ENCODE data around the gene INPP1. TPM values are rescaled to one million over a fixed set of nuclear protein-coding genes. Genes with fewer than 3 reads are reported as not detected.

INPP1 gene
- total RNA-seq, 1 donor, result 3.8 TPM

DNA sequence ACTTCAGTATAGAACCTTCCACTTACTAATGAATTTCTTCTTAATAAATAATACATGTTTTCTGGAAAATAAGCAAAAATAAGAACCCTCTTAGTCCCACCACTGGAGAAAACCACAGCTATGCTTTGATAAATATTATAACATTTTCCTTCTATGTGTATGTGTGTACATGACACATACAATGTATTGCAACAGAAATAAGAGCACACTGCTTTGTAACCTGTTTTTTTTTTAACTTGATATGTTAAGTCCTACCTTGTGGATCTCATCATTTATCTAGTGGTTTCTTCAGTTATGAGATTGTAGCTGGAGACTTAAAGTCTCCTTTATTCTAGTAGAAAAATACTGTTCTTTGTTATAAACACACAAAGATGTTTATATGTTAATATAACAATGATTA lies 17.2 kb downstream of the INPP1 start:
- no peak for DNase-seq (ENCODE audit: low read depth in 2 of 3, low spot score in 2 of 3)

DNA sequence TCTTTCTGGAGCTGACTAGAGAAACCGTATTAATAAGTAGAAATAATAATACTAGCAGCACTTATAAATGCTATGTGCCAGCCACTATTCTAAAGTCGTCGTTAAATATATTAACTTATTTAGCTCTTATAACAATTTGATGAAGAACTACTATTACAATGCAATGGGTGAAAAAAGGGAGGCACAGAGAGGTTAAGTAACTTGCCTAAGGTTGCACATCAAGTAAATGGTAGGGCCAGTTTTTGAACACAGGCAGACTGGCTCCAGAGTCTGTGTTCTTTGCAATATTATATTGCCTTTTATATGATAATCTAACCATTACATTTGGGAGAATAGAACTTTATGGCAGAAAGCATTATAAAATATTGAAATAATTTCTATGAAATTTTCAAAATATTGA lies 17.6 kb downstream of the INPP1 start:
- no peak for DNase-seq (ENCODE audit: low read depth in 2 of 3, low spot score in 2 of 3)

GRCh38 chr2:190361572-190361971 lies 18.2 kb downstream of the INPP1 start:
- no peak for DNase-seq (ENCODE audit: low read depth in 2 of 3, low spot score in 2 of 3)

DNA sequence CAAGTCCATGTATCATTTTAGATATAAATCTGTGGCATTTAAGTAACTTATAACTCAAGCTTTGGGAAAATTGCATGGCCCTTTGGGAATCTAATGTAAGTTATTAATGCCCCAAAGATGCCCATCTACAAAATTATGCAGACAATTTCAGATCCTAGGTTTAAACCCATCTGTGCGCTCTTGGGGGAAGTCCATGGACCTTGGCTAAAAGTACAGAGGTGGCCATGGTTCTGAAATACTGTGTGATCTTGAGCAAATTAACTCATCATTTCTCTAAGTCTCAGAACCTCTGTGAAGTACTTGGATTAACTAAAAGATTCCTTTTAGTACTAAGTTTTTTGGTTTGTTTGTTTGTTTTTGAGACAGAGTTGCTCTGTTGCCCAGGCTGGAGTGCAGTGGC lies 19.5 kb downstream of the INPP1 start:
- DNase-seq (ENCODE audit: low read depth in 2 of 3, low spot score in 2 of 3), result no peak

- DNase-seq (ENCODE audit: low read depth in 2 of 3, low spot score in 2 of 3), result no peak
Measured at GRCh38 chr2:190365499-190366204, 22.3 kb downstream of the INPP1 start.

- DNase-seq (ENCODE audit: low read depth in 2 of 3, low spot score in 2 of 3), result no peak
Measured at GRCh38 chr2:190366248-190366753, 22.9 kb downstream of the INPP1 start.

DNA sequence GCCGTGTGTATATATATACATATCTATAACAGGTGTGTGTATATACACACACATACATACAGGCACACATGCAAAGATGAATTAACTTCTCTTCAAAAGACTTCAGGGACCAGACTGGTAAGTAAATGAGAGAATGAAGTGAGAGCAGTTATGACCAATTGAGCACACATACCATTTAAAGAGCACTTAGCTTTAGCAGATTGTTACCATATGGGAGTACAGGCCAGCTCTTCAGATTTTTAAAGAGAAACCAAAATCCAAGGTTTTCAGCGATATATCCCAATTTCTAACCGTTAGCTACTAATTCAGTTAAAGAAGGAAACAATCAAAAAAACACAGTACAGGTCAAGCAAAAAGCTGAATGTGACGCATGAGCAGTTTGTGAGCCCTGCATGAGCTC lies 23.7 kb downstream of the INPP1 start:
- DNase-seq (ENCODE audit: low read depth in 2 of 3, low spot score in 2 of 3), result no peak

DNA sequence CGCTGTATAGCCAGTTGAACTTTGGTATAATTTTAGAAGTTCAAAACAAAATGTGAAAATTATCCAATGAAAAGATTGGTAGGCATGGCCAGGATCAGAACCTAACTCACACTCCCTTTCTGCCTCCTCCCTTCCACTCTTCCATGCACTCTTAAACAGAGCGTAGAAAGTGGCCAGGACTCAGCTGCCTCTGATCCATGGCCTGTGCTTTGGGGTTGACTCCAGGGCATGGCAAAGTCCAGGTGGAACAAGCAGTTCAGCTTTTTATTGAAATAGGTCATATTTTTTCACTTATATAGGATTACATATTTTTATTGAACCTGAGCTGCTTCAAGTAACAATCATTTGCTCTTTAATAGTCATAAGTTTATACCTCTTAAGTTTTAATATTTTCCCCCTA lies 26.2 kb downstream of the INPP1 start:
- DNase-seq (ENCODE audit: low read depth in 2 of 3, low spot score in 2 of 3), result no peak

GRCh38 chr2:190376083-190376482 lies 32.7 kb downstream of the INPP1 start:
- DNase-seq (ENCODE audit: low read depth in 2 of 3, low spot score in 2 of 3), result no peak

DNA sequence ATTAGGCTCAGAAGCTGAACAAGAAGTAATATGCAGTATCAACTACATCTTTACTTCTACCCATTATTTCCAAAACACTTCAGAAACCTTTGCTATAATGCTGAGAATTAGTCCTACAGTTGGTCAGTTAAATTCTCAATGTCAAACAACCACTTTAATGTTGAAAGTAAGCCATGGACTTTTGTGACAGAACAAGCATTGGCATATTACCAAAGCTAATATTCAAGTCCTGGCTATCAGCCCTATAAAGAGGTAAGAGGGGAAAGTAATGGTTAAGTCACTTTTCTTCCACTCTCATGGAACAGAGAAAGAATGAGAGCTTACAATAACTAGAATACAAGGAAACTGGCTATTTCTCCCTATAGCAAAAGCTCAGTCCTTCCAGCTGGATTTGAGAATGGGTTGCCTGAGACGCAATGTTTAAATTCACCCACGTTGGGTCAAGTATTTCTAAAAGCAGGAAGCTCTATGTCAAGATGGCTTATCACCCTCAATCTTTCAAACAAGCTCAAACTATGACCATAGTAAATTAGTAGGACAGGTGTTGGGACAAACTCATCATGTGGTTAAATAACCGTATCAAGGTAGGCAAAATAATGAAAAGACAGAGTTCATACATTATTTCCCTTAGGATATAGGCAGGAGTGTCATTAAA lies 33.3 kb downstream of the INPP1 start:
- no peak for DNase-seq (ENCODE audit: low read depth in 2 of 3, low spot score in 2 of 3)

DNA sequence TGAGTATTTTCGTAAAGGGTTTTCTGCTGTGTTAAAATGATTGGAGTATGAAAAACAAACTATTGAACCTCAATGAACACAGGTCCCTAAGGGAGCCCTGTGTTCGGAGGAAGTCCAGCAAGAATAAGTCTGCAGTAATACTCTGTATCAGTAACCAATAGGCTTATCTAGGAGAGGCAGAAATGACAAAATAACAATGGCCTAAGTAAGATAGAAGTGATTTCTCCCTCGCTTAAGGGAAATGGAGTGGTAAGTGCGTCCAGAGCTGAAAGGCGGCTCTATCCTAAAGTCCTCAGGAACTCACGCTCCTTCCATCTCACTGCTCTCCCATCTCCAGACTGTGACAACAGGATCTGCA lies 35.5 kb downstream of the INPP1 start:
- no peak for DNase-seq (ENCODE audit: low read depth in 2 of 3, low spot score in 2 of 3)

DNA sequence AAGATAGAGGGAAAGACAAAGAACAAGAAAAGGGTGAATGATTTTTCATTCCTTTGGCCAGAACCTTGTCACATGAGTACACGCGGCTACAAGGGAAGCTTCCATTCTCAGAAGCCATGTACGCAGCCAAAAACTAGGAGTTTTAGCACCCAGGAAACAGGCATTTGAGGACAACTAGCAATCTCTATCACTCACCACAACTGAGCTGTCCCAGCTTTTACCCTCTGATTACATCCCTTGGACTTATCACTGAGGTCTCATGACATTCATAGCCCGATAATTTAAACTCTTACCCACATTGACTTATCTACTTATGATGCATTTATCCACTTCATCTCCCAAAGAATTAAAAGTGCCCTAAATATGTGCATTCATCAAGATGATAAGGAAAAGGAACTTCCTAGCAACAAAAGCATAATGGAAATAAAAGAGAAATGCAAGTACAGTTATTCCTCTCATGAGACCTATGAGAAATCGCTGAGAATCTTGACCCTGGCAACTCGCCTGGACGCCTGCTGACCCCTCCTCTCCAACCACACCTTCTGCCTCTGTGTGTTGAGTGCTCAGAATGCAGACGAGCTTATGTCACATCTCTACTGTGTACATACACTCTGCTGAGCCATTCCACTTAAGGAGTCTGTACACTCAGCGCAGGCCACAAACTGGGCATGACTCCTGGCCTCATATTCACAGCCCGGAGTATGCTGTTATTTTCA lies 36.0 kb downstream of the INPP1 start:
- no peak for DNase-seq (ENCODE audit: low read depth in 2 of 3, low spot score in 2 of 3)

GRCh38 chr2:190380962-190381412 lies 37.6 kb downstream of the INPP1 start:
- DNase-seq (ENCODE audit: low read depth in 2 of 3, low spot score in 2 of 3), result peak in 2 of 3 donors; percentile 38 to 77

- DNase-seq (ENCODE audit: low read depth in 2 of 3, low spot score in 2 of 3), result peak in 2 of 3 donors; percentile 64 to 75
Measured at GRCh38 chr2:190382851-190383250, 39.5 kb downstream of the INPP1 start.

DNA sequence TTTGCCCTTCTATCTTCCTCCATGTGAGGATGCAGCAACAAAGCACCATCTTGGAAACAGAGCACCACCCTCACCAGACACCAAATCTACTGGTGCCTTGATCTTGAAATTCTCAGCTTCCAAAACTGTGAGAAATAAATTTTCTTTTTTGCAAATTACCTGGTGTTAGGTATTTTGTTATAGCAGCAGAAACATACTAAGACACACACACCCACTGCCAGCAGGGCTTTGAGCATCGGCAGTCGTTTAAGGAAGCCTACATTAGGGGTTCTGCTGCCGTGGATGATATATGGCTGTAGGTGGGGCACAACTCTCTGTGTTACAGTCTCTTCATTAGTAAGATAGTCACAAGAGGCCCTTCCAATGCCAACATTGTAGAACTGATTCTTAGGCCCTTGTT lies 44.0 kb downstream of the INPP1 start:
- DNase-seq (ENCODE audit: low read depth in 2 of 3, low spot score in 2 of 3), result no peak

DNA sequence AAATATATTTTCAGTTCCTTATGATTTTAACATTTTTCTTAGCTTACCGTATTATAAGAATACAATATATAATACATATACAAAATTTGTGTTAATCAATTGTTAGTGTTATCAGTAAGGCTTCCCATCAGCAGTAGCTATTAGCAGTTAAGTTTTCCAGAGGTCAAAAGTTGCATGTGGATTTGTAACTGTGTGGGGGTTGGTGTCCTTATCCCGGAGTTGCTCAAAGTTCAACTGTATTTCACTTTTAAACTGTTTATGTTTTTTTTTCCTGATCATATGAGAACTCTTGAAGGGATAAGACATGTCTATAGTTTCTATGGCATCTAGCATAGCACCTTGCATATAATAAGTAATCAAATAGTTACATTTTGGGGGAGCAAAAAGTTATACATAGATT lies 52.9 kb downstream of the INPP1 start:
- no peak for DNase-seq (ENCODE audit: low read depth in 2 of 3, low spot score in 2 of 3)

DNA sequence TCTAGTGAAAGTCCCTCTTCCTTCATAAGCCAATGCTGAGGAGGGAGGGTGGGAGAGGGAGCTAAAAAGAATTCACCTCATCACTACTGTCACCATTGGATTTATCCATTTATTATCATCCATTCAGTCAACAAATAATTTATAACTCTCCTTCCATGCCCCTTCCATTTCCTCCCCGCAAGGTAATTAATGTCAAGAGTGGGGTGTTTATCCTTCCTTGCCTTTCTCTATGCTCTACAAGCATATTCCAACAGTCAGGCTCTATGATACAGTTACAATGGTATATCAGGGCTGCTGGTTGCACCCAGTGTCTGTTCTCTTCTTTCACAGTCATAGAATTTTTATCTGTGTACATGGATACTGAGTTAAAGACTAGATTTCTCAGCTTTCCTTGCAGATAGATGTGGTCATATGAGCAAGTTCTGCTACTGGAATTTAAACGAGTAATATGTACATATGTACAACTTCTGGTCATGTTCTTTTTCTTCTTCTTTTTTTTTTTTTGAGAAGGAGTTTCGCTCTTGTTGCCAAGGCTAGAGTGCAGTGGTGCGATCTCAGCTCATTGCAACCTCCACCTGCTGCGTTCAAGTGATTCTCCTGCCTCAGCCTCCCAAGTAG lies 59.7 kb downstream of the INPP1 start:
- no peak for DNase-seq (ENCODE audit: low read depth in 2 of 3, low spot score in 2 of 3)

- DNase-seq (ENCODE audit: low read depth in 2 of 3, low spot score in 2 of 3), result peak in 1 of 3 donors; percentile 26
Measured at GRCh38 chr2:190404487-190404886, 61.1 kb downstream of the INPP1 start.

DNA sequence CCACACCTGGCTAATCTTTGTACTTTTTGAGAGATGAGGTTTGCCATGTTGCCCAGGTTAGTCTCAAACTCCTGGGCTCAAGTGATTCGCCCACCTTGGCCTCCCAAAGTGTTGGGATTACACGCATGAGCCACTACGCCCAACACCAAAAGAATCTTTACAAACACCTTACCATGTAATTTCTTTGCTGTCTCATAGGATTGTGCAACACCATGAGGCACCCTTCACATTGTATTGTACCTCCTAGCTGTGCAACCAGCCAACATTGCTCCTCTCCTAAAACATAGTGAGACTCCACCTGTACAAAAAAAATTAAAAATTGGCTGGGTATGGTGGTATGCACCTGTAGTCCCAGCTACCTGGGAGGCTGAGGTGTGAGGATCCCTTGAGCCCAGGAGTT lies 61.7 kb downstream of the INPP1 start:
- DNase-seq (ENCODE audit: low read depth in 2 of 3, low spot score in 2 of 3), result no peak

- DNase-seq (ENCODE audit: low read depth in 2 of 3, low spot score in 2 of 3), result no peak
Measured at GRCh38 chr2:190405995-190406394, 62.6 kb downstream of the INPP1 start.

- no peak for DNase-seq (ENCODE audit: low read depth in 2 of 3, low spot score in 2 of 3)
Measured at GRCh38 chr2:190406805-190407204, 63.4 kb downstream of the INPP1 start.
